Caco-2 (cell line): ENCODE measurements around the gene MOGAT1. TPM values are rescaled to one million over a fixed set of nuclear protein-coding genes. Genes with fewer than 3 reads are reported as not detected.

Experiments
- Bru-seq: library from RNA; stranded (reverse); fragments of 400-500 nt; gene quantifications from one replicate; lab custom pipeline; 2021; lab: Mats Ljungman, UMichigan
- BruChase-seq, 2 experiments: library from RNA; stranded (reverse); fragments of 400-500 nt; gene quantifications; one replicate each; lab custom pipeline; 2021; lab: Mats Ljungman, UMichigan
- BruUV-seq: library from RNA; stranded (reverse); fragments of 400-500 nt; replicated peaks from 2 replicates; lab custom pipeline; 2021; lab: Mats Ljungman, UMichigan
- CTCF ChIA-PET: fragments of 300-600 bp; sonication (Branson Sonifier 250); formaldehyde crosslinking; loops from one replicate; lab custom pipeline; 2022; ENCODE audit warnings: antibody characterized with exemption; lab: Charles Lee
- POLR2A ChIA-PET: fragments of 300-600 bp; sonication (Branson Sonifier 250); formaldehyde crosslinking; loops from one replicate; lab custom pipeline; 2022; ENCODE audit warnings: antibody characterized with exemption; lab: Charles Lee
- DNase-seq, 2 experiments: peaks; one replicate each; pipeline versions ENCODE4 v3.0.0 to v3.0.0-alpha.2; 2020 to 2022
- H3K27me3 ChIP-seq: replicated peaks from 2 replicates; pipeline ENCODE4 v1.6.0; 2011; ENCODE audit warnings: low read length; ENCODE audit not compliant: control insufficient read depth, insufficient read depth
- H3K36me3 ChIP-seq: 2 replicates; pipeline ENCODE4 v1.5.1; 2011; ENCODE audit warnings: low read length; ENCODE audit not compliant: control insufficient read depth, insufficient read depth
- H3K4me1 ChIP-seq: fragments of 250-450 bp; sonication (Bioruptor Pico); 2 replicates; pipeline ENCODE4 v1.5.1; 2020; ENCODE audit warnings: mild to moderate bottlenecking
- H3K4me3 ChIP-seq: 2 replicates; pipeline ENCODE4 v1.5.1; 2011; ENCODE audit warnings: low read depth, mild to moderate bottlenecking, control low read depth, low read length
- H3K9me3 ChIP-seq: fragments of 250-450 bp; sonication (Bioruptor Pico); 2 replicates; pipeline ENCODE4 v1.5.1; 2020; ENCODE audit warnings: mild to moderate bottlenecking, moderate library complexity
- H3K27ac Mint-ChIP-seq: one replicate; pipeline ENCODE4 v1.8.0; 2022; ENCODE audit warnings: mixed read lengths; ENCODE audit not compliant: unreplicated experiment
- H3K27me3 Mint-ChIP-seq: one replicate; pipeline ENCODE4 v1.8.0; 2022; ENCODE audit warnings: mixed read lengths; ENCODE audit not compliant: insufficient read depth, unreplicated experiment
- H3K36me3 Mint-ChIP-seq: one replicate; pipeline ENCODE4 v1.8.0; 2022; ENCODE audit warnings: mild to moderate bottlenecking, mixed read lengths; ENCODE audit not compliant: insufficient read depth, unreplicated experiment
- H3K4me1 Mint-ChIP-seq: one replicate; pipeline ENCODE4 v1.8.0; 2022; ENCODE audit warnings: low read depth, mixed read lengths; ENCODE audit not compliant: unreplicated experiment
- H3K4me3 Mint-ChIP-seq: one replicate; pipeline ENCODE4 v1.8.0; 2022; ENCODE audit warnings: mild to moderate bottlenecking, moderate library complexity, mixed read lengths; ENCODE audit not compliant: unreplicated experiment
- H3K9me3 Mint-ChIP-seq: one replicate; pipeline ENCODE4 v1.8.0; 2022; ENCODE audit warnings: mixed read lengths; ENCODE audit not compliant: unreplicated experiment
- CTCF ChIP-seq, 2 experiments: fragments of 200-600 bp in 1 of 2; IDR thresholded peaks; 1 replicate in 1 of 2; 2 replicates in 1 of 2; pipeline versions ENCODE4 v1.5.1 to v1.8.0; 2011 to 2022; ENCODE audit warnings: antibody characterized with exemption in 1 of 2, control low read depth in 1 of 2, inconsistent platforms in 1 of 2, low read depth in 1 of 2, low read length in 1 of 2, mild to moderate bottlenecking in 1 of 2, moderate library complexity in 1 of 2; ENCODE audit not compliant: insufficient read depth in 1 of 2, severe bottlenecking in 1 of 2, unreplicated experiment in 1 of 2
- intact Hi-C: fragments of 100-400 bp; cut with micrococcal nuclease; formaldehyde crosslinking; loops from one replicate; pipeline ENCODE4 v1.10.0; 2022; ENCODE audit not compliant: unreplicated experiment
- long read RNA-seq: library from polyadenylated mRNA; stranded (forward); transcript quantifications from one replicate; pipeline ENCODE4 v2.0.0, GENCODE V29; 2022
- total RNA-seq: library from RNA; stranded (reverse); gene quantifications from 2 replicates; pipeline ENCODE4 v1.2.3, GENCODE V29; 2022

Gene MOGAT1
- total RNA-seq (not detected in 2 replicates), Bru-seq, nascent RNA (percentile 26 among the genes with signal in this experiment), BruChase-seq, experiment 1, labeled RNA remaining after a 2-hour chase (percentile 17 among the genes with signal in this experiment), BruChase-seq, experiment 2, labeled RNA remaining after a 6-hour chase (percentile 13 among the genes with signal in this experiment)
- long read RNA-seq, partial matches to known transcripts = 0 of 1 reads
- long read RNA-seq, other reads (novel, unspliced or antisense) = 1 of 1 reads

- H3K36me3 Mint-ChIP-seq = no peaks in the 10 kb centered on the region
- peak within 1 kb of the TSS; percentile 79 for H3K4me3 Mint-ChIP-seq
- Histone ChIP-seq H3K4me1 (peaks cover 10% of the 10 kb centered on the region), H3K36me3 (no peaks in the 10 kb centered on the region), H3K27me3 (no peaks in the 10 kb centered on the region), H3K9me3 (no peaks in the 10 kb centered on the region), H3K4me3 (peak within 1 kb of the TSS; percentile 41)
- no peaks in the 10 kb centered on the region for H3K9me3 Mint-ChIP-seq
- intact Hi-C loops = loop anchor here (1.0 kb wide), 1 partner anchor 15 kb away; the partner anchor contains the start of gene FARSB
- BruUV-seq = no TSS peak
- POLR2A ChIA-PET = no interaction called here
- peak; percentile 22 for TF ChIP-seq CTCF (IDR thresholded peaks at IDR 0.05; ENCODE audit: insufficient read depth in 1 of 2, low read depth in 1 of 2, low read length in 1 of 2, severe bottlenecking in 1 of 2, unreplicated experiment in 1 of 2)
- CTCF ChIA-PET = interaction anchor here (0.7 to 1.9 kb wide), 3 partner anchors 19 to 288 kb away, joined by 4 to 8 read pairs (median 5); no protein-coding TSS in a partner anchor
- peaks cover 12% of the 10 kb centered on the region for H3K4me1 Mint-ChIP-seq
- H3K27me3 Mint-ChIP-seq = no peaks in the 10 kb centered on the region
- no peak within 1 kb of the TSS for H3K27ac Mint-ChIP-seq
- DNase-seq = peak; percentile 74 to 75
Measured at GRCh38 chr2:222671259-222672067, at the start of gene MOGAT1. Gene MOGAT1 (plus strand): TSS chr2:222671658. CDS start chr2:222671786, 128 bp downstream.

- POLR2A ChIA-PET = no interaction called here
- Histone ChIP-seq H3K36me3 (peaks cover 3% of the 10 kb centered on the region), H3K9me3 (no peaks in the 10 kb centered on the region), H3K4me3 (no peak overlapping the region), H3K27me3 (no peaks in the 10 kb centered on the region), H3K4me1 (no peaks in the 10 kb centered on the region)
- intact Hi-C loops = no loop called here
- H3K36me3 Mint-ChIP-seq = peaks cover 58% of the 10 kb centered on the region
- no peak for DNase-seq
- CTCF ChIA-PET = no interaction called here
- no peaks in the 10 kb centered on the region for H3K9me3 Mint-ChIP-seq
- no peaks in the 10 kb centered on the region for H3K4me1 Mint-ChIP-seq
- no peak overlapping the region for H3K4me3 Mint-ChIP-seq
- no TSS peak for BruUV-seq
- no peaks in the 10 kb centered on the region for H3K27me3 Mint-ChIP-seq
- H3K27ac Mint-ChIP-seq = no peak overlapping the region
- TF ChIP-seq CTCF (IDR thresholded peaks at IDR 0.05; ENCODE audit: insufficient read depth in 1 of 2, low read depth in 1 of 2, low read length in 1 of 2, severe bottlenecking in 1 of 2, unreplicated experiment in 1 of 2) = no peak
Measured at GRCh38 chr2:222621893-222622292, 49.6 kb upstream of the MOGAT1 start.

- TF ChIP-seq CTCF (IDR thresholded peaks at IDR 0.05; ENCODE audit: insufficient read depth in 1 of 2, low read depth in 1 of 2, low read length in 1 of 2, severe bottlenecking in 1 of 2, unreplicated experiment in 1 of 2) = no peak
- intact Hi-C loops = no loop called here
- Mint-ChIP-seq H3K9me3 (no peaks in the 10 kb centered on the region), H3K36me3 (peaks cover 67% of the 10 kb centered on the region), H3K4me3 (no peak overlapping the region), H3K27me3 (no peaks in the 10 kb centered on the region), H3K4me1 (no peaks in the 10 kb centered on the region), H3K27ac (no peak overlapping the region)
- H3K4me1 ChIP-seq = no peaks in the 10 kb centered on the region
- no peaks in the 10 kb centered on the region for H3K9me3 ChIP-seq
- no peaks in the 10 kb centered on the region for H3K27me3 ChIP-seq
- no peak overlapping the region for H3K4me3 ChIP-seq
- POLR2A ChIA-PET = no interaction called here
- peaks cover 3% of the 10 kb centered on the region for H3K36me3 ChIP-seq
- no TSS peak for BruUV-seq
- DNase-seq = no peak
- CTCF ChIA-PET = no interaction called here
Measured at GRCh38 chr2:222622910-222623309, 48.5 kb upstream of the MOGAT1 start.
